PFSK-1 (cell line): ENCODE results near the gene SRRM2.

ENCODE experiments used
- POLR2AphosphoS5 ChIP-seq: IDR thresholded peaks from 2 replicates; pipeline ENCODE4 v1.6.1; 2012; ENCODE audit warnings: low read depth, mild to moderate bottlenecking, control low read depth, low read length, moderate library complexity
- TAF1 ChIP-seq: IDR thresholded peaks from 2 replicates; pipeline ENCODE4 v1.6.1; 2012; ENCODE audit warnings: low read length, control low read depth, borderline replicate concordance; ENCODE audit not compliant: insufficient read depth

GRCh38 chr16:2767891-2768290 is 15.5 kb downstream of the SRRM2 start:
- 0 out of 2 replicates have a peak, but pooled peaks have one; percentile 11 for TF ChIP-seq POLR2AphosphoS5
- no peak for TF ChIP-seq TAF1
